ENCODE results near the gene CAMK2D. TPM values are rescaled to one million over a fixed set of nuclear protein-coding genes. Genes with fewer than 3 reads are reported as not detected.
"Not testable (repeated sequence)": the region's sequence is repeated elsewhere in the genome, so short reads cannot be mapped to it uniquely, and the experiment has no call there.

Gene CAMK2D
- total RNA-seq, 2 experiments from 2014 or later = 104 to 120 TPM

DNA sequence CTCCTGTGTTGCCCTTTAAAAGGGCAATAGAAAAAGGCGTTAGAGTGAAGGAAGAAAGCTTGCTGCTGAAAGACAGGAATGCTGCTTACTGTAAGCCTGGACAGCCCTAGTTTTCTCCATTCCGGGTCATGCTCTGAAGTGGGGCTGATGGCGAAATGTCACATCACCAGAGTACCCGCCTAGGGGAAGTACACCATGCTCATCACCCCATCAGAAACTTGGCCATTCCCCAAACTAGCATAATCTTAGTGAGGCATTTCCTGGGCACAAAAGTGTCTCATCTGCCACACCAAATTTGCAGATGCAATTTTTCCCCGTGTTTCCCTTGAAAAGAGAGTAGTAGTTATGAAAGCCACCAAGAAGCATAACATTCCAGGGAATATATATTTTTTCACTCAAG, 47.8 kb upstream of the CAMK2D start:
- no peaks in the 10 kb centered on the region for H4K20me1 ChIP-seq (ENCODE audit: insufficient read depth, low read length)
- no peak overlapping the region for H2AFZ ChIP-seq (ENCODE audit: low read length)
- H3K36me3 ChIP-seq (ENCODE audit: insufficient read depth, low read length) = no peaks in the 10 kb centered on the region
- H3K27ac ChIP-seq (ENCODE audit: low read depth, low read length, poor library complexity, severe bottlenecking) = no peak overlapping the region
- no peak overlapping the region for H3K4me2 ChIP-seq (ENCODE audit: low read length)
- DNase-seq (ENCODE audit: low spot score) = no peak
- intact Hi-C loops (cut with micrococcal nuclease; ENCODE audit: unreplicated experiment) = no loop called here
- no peaks in the 10 kb centered on the region for H3K9me3 ChIP-seq (ENCODE audit: low read length)
- TF ChIP-seq CTCF (conservative IDR thresholded peaks at IDR 0.05; ENCODE audit: low read length) (no peak), EZH2phosphoT487 (IDR thresholded peaks at IDR 0.05; ENCODE audit: borderline replicate concordance, low read depth, low read length) (no peak)
- CTCF ChIA-PET (ENCODE audit: unreplicated experiment) = no interaction called here
- H3K9me2 ChIP-seq (ENCODE audit: insufficient read depth, low read length) = no peaks in the 10 kb centered on the region
- POLR2A ChIA-PET = interaction anchor here (0.6 to 0.7 kb wide), 5 partner anchors 8 to 602 kb away, joined by 3 to 6 read pairs (median 5); no protein-coding TSS in a partner anchor
- H3K79me2 ChIP-seq (ENCODE audit: insufficient read depth, low read depth, low read length) = no peaks in the 10 kb centered on the region
- H3K4me1 ChIP-seq (ENCODE audit: insufficient read depth, low read length, poor library complexity, severe bottlenecking) = no peaks in the 10 kb centered on the region
- BruUV-seq (replicated peaks) = no TSS peak
- no peak overlapping the region for H3K4me3 ChIP-seq (ENCODE audit: low read depth, low read length, poor library complexity, severe bottlenecking)

GRCh38 chr4:113806850-113807249, 45.3 kb upstream of the CAMK2D start:
- Histone ChIP-seq H4K20me1 (ENCODE audit: insufficient read depth, low read length) (no peaks in the 10 kb centered on the region), H3K79me2 (ENCODE audit: insufficient read depth, low read depth, low read length) (no peaks in the 10 kb centered on the region), H2AFZ (ENCODE audit: low read length) (no peak overlapping the region), H3K4me2 (ENCODE audit: low read length) (no peak overlapping the region), H3K4me1 (ENCODE audit: insufficient read depth, low read length, poor library complexity, severe bottlenecking) (no peaks in the 10 kb centered on the region), H3K9me3 (ENCODE audit: low read length) (peaks cover 7% of the 10 kb centered on the region; the same call in 1 of the 2 replicates), H3K27ac (ENCODE audit: low read depth, low read length, poor library complexity, severe bottlenecking) (no peak overlapping the region), H3K9me2 (ENCODE audit: insufficient read depth, low read length) (no peaks in the 10 kb centered on the region), H3K4me3 (ENCODE audit: low read depth, low read length, poor library complexity, severe bottlenecking) (no peak overlapping the region), H3K36me3 (ENCODE audit: insufficient read depth, low read length) (no peaks in the 10 kb centered on the region)
- POLR2A ChIA-PET = interaction anchor here (0.7 to 1.1 kb wide), 2 partner anchors 10 to 1495 kb away, joined by 4 to 6 read pairs; no protein-coding TSS in a partner anchor
- no peak for DNase-seq (ENCODE audit: low spot score)
- CTCF ChIA-PET (ENCODE audit: unreplicated experiment) = no interaction called here
- TF ChIP-seq CTCF (conservative IDR thresholded peaks at IDR 0.05; ENCODE audit: low read length) = no peak
- TF ChIP-seq EZH2phosphoT487 (IDR thresholded peaks at IDR 0.05; ENCODE audit: borderline replicate concordance, low read depth, low read length) = no peak
- BruUV-seq (replicated peaks) = no TSS peak
- intact Hi-C loops (cut with micrococcal nuclease; ENCODE audit: unreplicated experiment) = no loop called here

GRCh38 chr4:113801882-113802281, 40.3 kb upstream of the CAMK2D start:
- BruUV-seq (replicated peaks) = no TSS peak
- POLR2A ChIA-PET = no interaction called here

DNA sequence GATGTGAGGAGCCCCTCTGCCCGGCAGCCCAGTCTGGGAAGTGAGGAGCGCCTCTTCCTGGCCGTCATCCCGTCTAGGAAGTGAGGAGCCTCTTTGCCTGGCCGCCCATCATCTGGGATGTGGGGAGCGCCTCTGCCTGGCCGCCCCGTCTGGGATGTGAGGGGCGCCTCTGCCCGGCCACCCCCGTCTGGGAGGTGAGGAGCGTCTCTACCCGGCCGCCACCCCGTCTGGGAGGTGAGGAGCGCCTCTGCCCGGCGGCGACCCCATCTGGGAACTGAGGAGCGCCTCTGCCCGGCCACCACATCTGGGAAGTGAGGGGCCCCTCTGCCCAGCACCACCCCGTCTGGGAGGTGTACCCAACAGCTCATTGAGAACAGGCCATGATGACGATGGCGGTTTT, 34.8 kb upstream of the CAMK2D start:
- DNase-seq (ENCODE audit: low spot score); H3K4me1 ChIP-seq (ENCODE audit: insufficient read depth, low read length, poor library complexity, severe bottlenecking); H3K4me3 ChIP-seq (ENCODE audit: low read depth, low read length, poor library complexity, severe bottlenecking); CTCF ChIA-PET (ENCODE audit: unreplicated experiment); H3K9me3 ChIP-seq (ENCODE audit: low read length); H3K79me2 ChIP-seq (ENCODE audit: insufficient read depth, low read depth, low read length); H3K9me2 ChIP-seq (ENCODE audit: insufficient read depth, low read length); intact Hi-C loops (cut with micrococcal nuclease; ENCODE audit: unreplicated experiment); H3K4me2 ChIP-seq (ENCODE audit: low read length); H4K20me1 ChIP-seq (ENCODE audit: insufficient read depth, low read length); H3K36me3 ChIP-seq (ENCODE audit: insufficient read depth, low read length); H3K27ac ChIP-seq (ENCODE audit: low read depth, low read length, poor library complexity, severe bottlenecking); H2AFZ ChIP-seq (ENCODE audit: low read length); BruUV-seq (replicated peaks): not testable (repeated sequence)
- POLR2A ChIA-PET = interaction anchor here (1.2 kb wide), 1 partner anchor 11 kb away, joined by 6 read pairs; no protein-coding TSS in a partner anchor

More at GRCh38 chr4:113801882-113802281, 40.3 kb upstream of the CAMK2D start:
- peaks cover 7% of the 10 kb centered on the region; the same call in 1 of the 2 replicates for H3K9me3 ChIP-seq (ENCODE audit: low read length)
- no peaks in the 10 kb centered on the region for H4K20me1 ChIP-seq (ENCODE audit: insufficient read depth, low read length)
- DNase-seq (ENCODE audit: low spot score) = no peak
- intact Hi-C loops (cut with micrococcal nuclease; ENCODE audit: unreplicated experiment) = no loop called here
- H2AFZ ChIP-seq (ENCODE audit: low read length) = no peak overlapping the region
- no peaks in the 10 kb centered on the region for H3K36me3 ChIP-seq (ENCODE audit: insufficient read depth, low read length)
- H3K9me2 ChIP-seq (ENCODE audit: insufficient read depth, low read length) = no peaks in the 10 kb centered on the region
- no peaks in the 10 kb centered on the region for H3K79me2 ChIP-seq (ENCODE audit: insufficient read depth, low read depth, low read length)
- H3K4me3 ChIP-seq (ENCODE audit: low read depth, low read length, poor library complexity, severe bottlenecking) = no peak overlapping the region
- no peak overlapping the region for H3K4me2 ChIP-seq (ENCODE audit: low read length)
- H3K27ac ChIP-seq (ENCODE audit: low read depth, low read length, poor library complexity, severe bottlenecking) = no peak overlapping the region
- CTCF ChIA-PET (ENCODE audit: unreplicated experiment) = no interaction called here
- no peaks in the 10 kb centered on the region for H3K4me1 ChIP-seq (ENCODE audit: insufficient read depth, low read length, poor library complexity, severe bottlenecking)
- no peak for TF ChIP-seq EZH2phosphoT487 (IDR thresholded peaks at IDR 0.05; ENCODE audit: borderline replicate concordance, low read depth, low read length)
- TF ChIP-seq CTCF (conservative IDR thresholded peaks at IDR 0.05; ENCODE audit: low read length) = no peak

Data from OCI-LY7 (cell line).